Transverse colon (tissue), 4 donors: ENCODE data around the gene GBX2. TPM values are rescaled to one million over a fixed set of nuclear protein-coding genes. Genes with fewer than 3 reads are reported as not detected.

ENCODE experiments used
- DNase-seq: peaks from one replicate; pipeline ENCODE4 v3.0.0-alpha.2; 2019
- H3K27ac ChIP-seq, 4 donors: fragments of 200-600 bp; sonication (generic); 2 replicates each; pipeline ENCODE4 v1.5.1; 2016 to 2018; ENCODE audit warnings: inconsistent platforms in 4 of 4
- H3K27me3 ChIP-seq: fragments of 200-600 bp; sonication (generic); 2 replicates; pipeline ENCODE4 v1.5.1; 2017; ENCODE audit warnings: inconsistent platforms
- H3K36me3 ChIP-seq, 4 donors: fragments of 200-600 bp; sonication (generic); 2 replicates each; pipeline ENCODE4 v1.5.1; 2017 to 2019; ENCODE audit warnings: inconsistent platforms in 4 of 4
- H3K4me1 ChIP-seq, 4 donors: fragments of 200-600 bp; sonication (generic); 2 replicates each; pipeline ENCODE4 v1.5.1; 2017 to 2020; ENCODE audit warnings: inconsistent platforms in 4 of 4
- H3K4me3 ChIP-seq, 4 donors: fragments of 200-600 bp; sonication (generic); 1 replicate in 1 of 4; 2 replicates in 3 of 4; pipeline versions ENCODE4 v1.5.1 to v1.6.1; 2017 to 2019; ENCODE audit warnings: inconsistent platforms in 4 of 4
- H3K9me3 ChIP-seq, 2 donors: fragments of 200-600 bp; sonication (generic); 2 replicates each; pipeline ENCODE4 v1.5.1; 2017 to 2019; ENCODE audit warnings: inconsistent platforms in 2 of 2
- EP300 ChIP-seq: sonication (generic); formaldehyde crosslinking; IDR thresholded peaks from one replicate; pipeline ENCODE4 v1.6.1; 2017; ENCODE audit warnings: antibody characterized with exemption, low read depth
- POLR2A ChIP-seq: fragments of 450-650 bp; IDR thresholded peaks from one replicate; pipeline ENCODE4 v1.6.1; 2016; ENCODE audit warnings: antibody characterized with exemption, mild to moderate bottlenecking, moderate library complexity
- POLR2AphosphoS5 ChIP-seq, 3 donors: sonication (generic); formaldehyde crosslinking; IDR thresholded peaks; one replicate each; pipeline ENCODE4 v1.6.1; 2016; ENCODE audit warnings: antibody characterized with exemption in 3 of 3
- WGBS, 2 donors: methylation state at CpG; one replicate each; pipeline ENCODE4 v1.1.5; 2018; ENCODE audit warnings: low coverage in 1 of 2; 5-methylcytosine and 5-hydroxymethylcytosine counted together
- in situ Hi-C, 4 donors: fragments of 200-750 bp; cut with MboI; loops; one replicate each; pipeline versions ENCODE4 v1.15.0 to v1.15.1; 2017; ENCODE audit warnings: low sequenced_read_pairs in 3 of 4, low pct_ligation_motif_present in 1 of 4, low pct_unique_long_range_greater_than_20kb in 1 of 4
- intact Hi-C: fragments of 100-400 bp; cut with DNase I; formaldehyde crosslinking; loops from one replicate; pipeline ENCODE4 v1.15.1; 2023; ENCODE audit warnings: low total_unique reads
- total RNA-seq, 4 donors: library from RNA; depleted of rRNA; stranded (reverse); fragments of >200 nt; gene quantifications; one replicate each; pipeline ENCODE4 v1.1.0, GENCODE V29; 2016
- TF ChIP-seq, protein P1 (sequence below), 5 experiments: fragments of 200-600 bp in 3 of 5; fragments of 450-650 bp in 2 of 5; sonication (generic) in 3 of 5; IDR thresholded peaks; 1 replicate in 2 of 5; 2 replicates in 3 of 5; pipeline ENCODE4 v1.5.1; 2016 to 2017; ENCODE audit warnings: antibody characterized with exemption in 5 of 5, inconsistent platforms in 3 of 5, mild to moderate bottlenecking in 2 of 5, moderate library complexity in 1 of 5

GBX2 gene
- total RNA-seq, 4 donors from 2014 or later = not detected

DNA sequence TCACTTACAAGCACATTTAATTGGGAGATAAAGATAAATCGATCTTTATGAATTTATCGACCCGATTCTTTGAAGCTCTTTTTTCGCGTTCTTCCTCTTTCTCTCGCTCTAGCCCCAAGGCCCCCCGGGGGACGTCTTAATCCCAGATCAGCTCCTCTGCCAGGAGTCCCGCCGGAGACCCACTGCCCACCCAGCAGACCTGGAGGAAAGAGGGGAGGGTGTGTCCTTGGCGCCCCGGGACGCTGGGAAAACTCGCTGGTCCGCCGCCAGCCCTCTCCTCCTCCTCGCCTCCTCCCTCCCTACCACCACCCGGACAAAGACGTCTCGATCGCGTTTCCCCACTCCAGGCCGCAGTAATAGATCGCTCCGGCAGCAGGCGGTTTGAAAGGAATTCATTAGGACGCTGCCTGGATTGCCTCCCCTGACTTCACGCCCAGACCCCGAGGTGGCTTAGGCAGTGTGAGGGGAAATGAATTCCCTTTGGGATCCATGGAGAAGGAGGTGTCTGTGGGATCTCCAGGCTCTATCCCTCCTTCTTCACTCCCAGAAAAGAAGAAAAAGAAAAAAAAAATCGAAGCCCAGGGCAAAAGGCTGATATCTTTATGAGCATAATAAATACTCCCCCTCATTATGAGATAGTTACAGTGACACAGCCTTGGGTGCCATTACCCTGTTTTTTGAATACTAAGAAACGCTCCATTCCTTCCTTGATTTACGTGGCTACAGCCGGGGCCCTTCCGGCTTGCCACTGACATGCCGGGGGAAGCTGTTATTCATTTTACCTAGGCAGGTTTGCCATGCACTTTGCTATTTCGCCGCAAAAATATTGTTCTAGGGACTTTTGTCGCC lies 1.8 kb upstream of the GBX2 start:
- no peak for TF ChIP-seq POLR2A
- TF ChIP-seq, protein P1, sequence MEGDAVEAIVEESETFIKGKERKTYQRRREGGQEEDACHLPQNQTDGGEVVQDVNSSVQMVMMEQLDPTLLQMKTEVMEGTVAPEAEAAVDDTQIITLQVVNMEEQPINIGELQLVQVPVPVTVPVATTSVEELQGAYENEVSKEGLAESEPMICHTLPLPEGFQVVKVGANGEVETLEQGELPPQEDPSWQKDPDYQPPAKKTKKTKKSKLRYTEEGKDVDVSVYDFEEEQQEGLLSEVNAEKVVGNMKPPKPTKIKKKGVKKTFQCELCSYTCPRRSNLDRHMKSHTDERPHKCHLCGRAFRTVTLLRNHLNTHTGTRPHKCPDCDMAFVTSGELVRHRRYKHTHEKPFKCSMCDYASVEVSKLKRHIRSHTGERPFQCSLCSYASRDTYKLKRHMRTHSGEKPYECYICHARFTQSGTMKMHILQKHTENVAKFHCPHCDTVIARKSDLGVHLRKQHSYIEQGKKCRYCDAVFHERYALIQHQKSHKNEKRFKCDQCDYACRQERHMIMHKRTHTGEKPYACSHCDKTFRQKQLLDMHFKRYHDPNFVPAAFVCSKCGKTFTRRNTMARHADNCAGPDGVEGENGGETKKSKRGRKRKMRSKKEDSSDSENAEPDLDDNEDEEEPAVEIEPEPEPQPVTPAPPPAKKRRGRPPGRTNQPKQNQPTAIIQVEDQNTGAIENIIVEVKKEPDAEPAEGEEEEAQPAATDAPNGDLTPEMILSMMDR (IDR thresholded peaks at IDR 0.05) = no peak
- TF ChIP-seq POLR2AphosphoS5 (IDR thresholded peaks at IDR 0.05) = no peak
- no peak for TF ChIP-seq EP300
- no peak overlapping the region for H3K27ac ChIP-seq
- no peak for DNase-seq
- no peak overlapping the region for H3K4me3 ChIP-seq
- H3K36me3 ChIP-seq = no peaks in the 10 kb centered on the region
- in situ Hi-C loops (loop anchor here in 1 of 4 donors (10.0 kb wide), 1 partner anchor 395 kb away; no protein-coding TSS in a partner anchor), intact Hi-C loops (loop anchor here (5.0 kb wide), 1 partner anchor 383 kb away; no protein-coding TSS in a partner anchor)
- no peaks in the 10 kb centered on the region for H3K9me3 ChIP-seq
- 11 to 12% methylated on average over 8 to 38 of the region's 38 CpGs for WGBS, 2 donors
- H3K27me3 ChIP-seq = peaks cover 100% of the 10 kb centered on the region
- H3K4me1 ChIP-seq = peaks cover 0 to 72% (median 47%) of the 10 kb centered on the region in 4 donors

DNA sequence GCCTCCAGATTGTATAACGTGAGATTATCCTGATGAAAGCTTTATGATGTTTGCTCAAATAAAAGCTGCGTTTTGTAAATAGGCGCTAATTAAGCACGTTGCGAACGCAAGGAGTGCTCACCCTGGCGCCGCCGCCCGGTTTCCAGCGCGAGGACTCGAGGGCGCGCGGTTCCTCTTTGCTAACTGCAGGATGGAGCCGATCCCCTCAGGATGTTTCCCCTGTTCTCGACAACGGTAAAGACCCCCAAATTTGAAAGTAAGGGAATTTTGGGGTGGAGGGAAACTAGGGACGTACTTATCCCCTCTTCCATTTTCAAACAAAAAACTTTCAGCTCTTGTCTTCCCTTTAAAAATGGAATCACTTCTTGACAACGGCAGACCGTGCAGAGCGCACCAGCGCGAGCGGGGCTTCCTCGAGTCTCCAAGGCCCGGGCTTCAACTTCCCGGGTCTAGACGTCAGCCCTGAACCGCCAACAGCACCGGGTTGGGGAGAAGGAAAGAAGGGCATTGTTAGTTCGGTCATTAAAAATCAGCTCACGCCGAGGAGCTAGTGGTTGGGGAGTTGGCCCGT lies 1.1 kb upstream of the GBX2 start:
- H3K9me3 ChIP-seq = no peaks in the 10 kb centered on the region
- H3K27ac ChIP-seq = no peak overlapping the region
- no peaks in the 10 kb centered on the region for H3K36me3 ChIP-seq
- 10 to 16% methylated on average over 13 to 36 of the region's 36 CpGs for WGBS, 2 donors
- no peak overlapping the region for H3K4me3 ChIP-seq
- peaks cover 100% of the 10 kb centered on the region for H3K27me3 ChIP-seq
- in situ Hi-C loops = no loop called here
- intact Hi-C loops = no loop called here
- H3K4me1 ChIP-seq = peaks cover 6 to 77% (median 54%) of the 10 kb centered on the region in 4 donors
- DNase-seq = no peak
- no peak for TF ChIP-seq POLR2AphosphoS5 (IDR thresholded peaks at IDR 0.05)

DNA sequence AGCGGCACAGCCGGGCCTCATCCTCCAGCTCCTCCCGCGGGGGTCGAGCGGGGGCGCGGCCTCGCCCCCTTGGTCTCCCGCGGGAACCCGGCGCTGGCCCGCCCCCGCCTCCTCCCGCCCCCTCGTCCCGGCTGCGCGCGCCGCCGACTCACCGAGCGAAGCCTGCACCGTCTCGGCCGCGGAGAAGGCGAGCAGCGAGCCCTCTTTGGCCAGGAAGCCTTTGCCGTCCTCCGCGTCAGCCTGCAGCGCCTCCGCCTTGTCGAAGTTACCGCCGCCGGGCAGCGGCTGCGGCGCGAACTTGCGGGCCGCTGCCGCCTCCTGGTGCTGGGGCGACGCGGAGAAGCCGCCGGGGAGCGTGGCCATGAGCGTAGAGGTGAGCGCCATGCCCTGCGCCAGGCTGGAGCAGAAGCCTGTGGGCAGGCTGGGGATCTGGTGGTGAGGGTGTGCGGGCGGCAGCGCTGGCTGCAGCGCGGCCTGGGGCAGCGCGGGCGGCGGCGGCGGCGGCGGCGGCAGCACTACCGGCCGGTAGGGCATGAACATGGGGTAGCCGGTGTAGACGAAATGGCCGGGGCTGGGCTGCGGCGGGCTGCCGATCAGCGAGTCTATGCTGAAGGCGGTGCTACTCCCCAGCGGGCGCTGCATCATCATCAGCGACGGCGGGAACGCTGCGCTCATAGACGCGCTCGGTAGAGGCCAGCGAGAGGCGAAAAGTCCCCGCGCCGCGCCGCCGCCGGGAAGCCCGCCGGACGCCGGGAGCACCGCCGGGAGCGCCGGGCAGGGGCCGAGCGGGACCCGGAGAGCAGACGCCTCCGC lies 683 bp downstream of the GBX2 start:
- peak overlapping the region in 3 of 4 donors; percentile 8 to 42 (median 32) for H3K4me3 ChIP-seq
- H3K27ac ChIP-seq = no peak overlapping the region
- H3K9me3 ChIP-seq = no peaks in the 10 kb centered on the region
- H3K27me3 ChIP-seq = peaks cover 100% of the 10 kb centered on the region
- DNase-seq = no peak
- H3K36me3 ChIP-seq = no peaks in the 10 kb centered on the region
- TF ChIP-seq, protein P1 (IDR thresholded peaks at IDR 0.05) = peak in 1 of 5 experiments; percentile 17
- TF ChIP-seq POLR2A = no peak
- in situ Hi-C loops = no loop called here
- intact Hi-C loops = no loop called here
- WGBS, 2 donors = 28% methylated on average over 24 of the region's 112 CpGs; no CpG with 5 or more reads in 1 of the 2 donors
- H3K4me1 ChIP-seq = peaks cover 11 to 73% (median 58%) of the 10 kb centered on the region in 4 donors

DNA sequence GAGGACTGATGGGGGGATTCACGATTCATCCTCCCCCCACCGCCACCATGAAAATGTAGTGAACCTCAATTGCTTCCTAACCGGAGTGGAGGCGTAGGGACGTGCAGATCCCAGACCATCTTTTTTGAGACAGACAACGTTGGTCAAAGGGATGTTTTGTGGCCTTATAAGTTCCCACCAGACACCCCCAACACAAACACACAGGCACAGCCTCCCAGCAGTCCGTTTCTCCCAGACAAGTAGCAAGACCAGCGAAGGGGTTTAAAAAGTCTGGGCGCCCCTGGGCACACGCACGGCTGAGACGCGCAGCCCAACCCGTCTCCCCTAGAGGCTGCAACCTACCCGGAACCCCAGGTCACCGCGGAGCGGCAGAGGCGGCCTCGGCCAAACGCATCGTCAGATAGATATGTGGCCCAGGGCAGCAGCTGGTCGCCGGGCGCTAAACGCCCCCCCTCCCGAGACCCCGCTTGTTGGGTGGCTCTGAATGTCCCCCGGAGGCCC lies 1.3 kb downstream of the GBX2 start:
- peaks cover 100% of the 10 kb centered on the region for H3K27me3 ChIP-seq
- no peaks in the 10 kb centered on the region for H3K36me3 ChIP-seq
- intact Hi-C loops (no loop called here), in situ Hi-C loops (no loop called here)
- WGBS, 2 donors = 5 to 7% methylated on average over 17 to 23 of the region's 29 CpGs
- no peak overlapping the region for H3K27ac ChIP-seq
- peaks cover 11 to 67% (median 56%) of the 10 kb centered on the region in 4 donors for H3K4me1 ChIP-seq
- H3K4me3 ChIP-seq = peak overlapping the region in 3 of 4 donors; percentile 8 to 42 (median 32)
- H3K9me3 ChIP-seq = no peaks in the 10 kb centered on the region
- DNase-seq = no peak
- TF ChIP-seq POLR2AphosphoS5 (IDR thresholded peaks at IDR 0.05) (no peak), EP300 (no peak)
- TF ChIP-seq, protein P1 (IDR thresholded peaks at IDR 0.05) = no peak
